Measurements from ENCODE around the gene GRIA4.

- TF ChIP-seq CTCF (IDR thresholded peaks at IDR 0.05) (no peak), POLR2A (IDR thresholded peaks at IDR 0.05) (no peak)
Observed at GRCh38 chr11:105903113-105903512, 293.2 kb downstream of the GRIA4 start.

Data from uterus (tissue), 2 donors.